H1 (cell line): Measurements from ENCODE around the gene HMMR. TPM values are rescaled to one million over a fixed set of nuclear protein-coding genes. Genes with fewer than 3 reads are reported as not detected.

Experiments
- CBX8 ChIP-seq: fragments of 300-800, 300-1000 bp; sonication (generic); IDR thresholded peaks from 2 replicates; pipeline ENCODE4 v1.7.1; 2016; ENCODE audit warnings: low read depth, low read length, borderline replicate concordance
- CREB1 ChIP-seq: IDR thresholded peaks from 2 replicates; pipeline ENCODE4 v1.6.1; 2012; ENCODE audit warnings: inconsistent platforms
- CTBP2 ChIP-seq: IDR thresholded peaks from 2 replicates; pipeline ENCODE4 v1.7.0; 2011; ENCODE audit warnings: borderline replicate concordance, mild to moderate bottlenecking, moderate library complexity, mixed read lengths, low read length; ENCODE audit not compliant: insufficient read depth, insufficient read length
- EGR1 ChIP-seq: IDR thresholded peaks from 2 replicates; pipeline ENCODE4 v1.6.1; 2011; ENCODE audit warnings: low read depth, low read length, borderline replicate concordance
- EP300 ChIP-seq, 2 experiments: IDR thresholded peaks; 1 replicate in 1 of 2; 2 replicates in 1 of 2; pipeline ENCODE4 v1.6.1; 2011 to 2012; ENCODE audit warnings: low read depth in 2 of 2, low read length in 2 of 2, mild to moderate bottlenecking in 2 of 2, borderline replicate concordance in 1 of 2, inconsistent platforms in 1 of 2, moderate library complexity in 1 of 2
- FOSL1 ChIP-seq: IDR thresholded peaks from 2 replicates; pipeline ENCODE4 v1.6.1; 2011; ENCODE audit warnings: mild to moderate bottlenecking, low read depth, low read length, moderate library complexity; ENCODE audit not compliant: insufficient read depth
- GABPA ChIP-seq: IDR thresholded peaks from 2 replicates; pipeline ENCODE4 v1.6.1; 2011; ENCODE audit warnings: mild to moderate bottlenecking, low read length, moderate library complexity, borderline replicate concordance; ENCODE audit not compliant: insufficient read depth
- HDAC6 ChIP-seq: IDR thresholded peaks from one replicate; pipeline ENCODE4 v1.7.1; 2012; ENCODE audit warnings: low read depth, mild to moderate bottlenecking, inconsistent platforms, low read length, moderate library complexity
- JUN ChIP-seq: IDR thresholded peaks from 2 replicates; pipeline ENCODE4 v1.6.1; 2011; ENCODE audit warnings: low read depth, mild to moderate bottlenecking, improper control_type of control experiment, low read length
- MAFK ChIP-seq: IDR thresholded peaks from 2 replicates; pipeline ENCODE4 v1.6.1; 2012; ENCODE audit warnings: low read depth, mild to moderate bottlenecking, improper control_type of control experiment, low read length
- POLR2A ChIP-seq, 2 experiments: IDR thresholded peaks; 1 replicate in 1 of 2; 2 replicates in 1 of 2; pipeline ENCODE4 v1.6.1; 2011; ENCODE audit warnings: low read depth in 2 of 2, low read length in 2 of 2, mild to moderate bottlenecking in 2 of 2; ENCODE audit errors: control extremely low read depth in 1 of 2
- POLR2AphosphoS5 ChIP-seq: IDR thresholded peaks from 2 replicates; pipeline ENCODE4 v1.6.1; 2011; ENCODE audit warnings: low read depth, low read length
- POU5F1 ChIP-seq: IDR thresholded peaks from 2 replicates; pipeline ENCODE4 v1.6.1; 2011; ENCODE audit warnings: low read depth, mild to moderate bottlenecking, low read length, moderate library complexity
- RBBP5 ChIP-seq: IDR thresholded peaks from 2 replicates; pipeline ENCODE4 v1.7.1; 2012; ENCODE audit warnings: low read depth, mild to moderate bottlenecking, inconsistent platforms, low read length, moderate library complexity, borderline replicate concordance
- RFX5 ChIP-seq: IDR thresholded peaks from 2 replicates; pipeline ENCODE4 v1.6.1; 2011; ENCODE audit warnings: low read depth, low read length, improper control_type of control experiment, borderline replicate concordance
- RNF2 ChIP-seq: fragments of 200-900, 300-1000 bp; sonication (generic); IDR thresholded peaks from 2 replicates; pipeline ENCODE4 v1.7.1; 2016; ENCODE audit warnings: borderline replicate concordance, low read depth, mild to moderate bottlenecking, antibody characterized with exemption, low read length; ENCODE audit not compliant: poor library complexity, severe bottlenecking; ENCODE audit errors: missing control alignments
- RXRA ChIP-seq: IDR thresholded peaks from 2 replicates; pipeline ENCODE4 v1.6.1; 2011; ENCODE audit warnings: low read depth, mild to moderate bottlenecking, low read length, moderate library complexity; ENCODE audit not compliant: insufficient read depth
- SIN3A ChIP-seq, 2 experiments: IDR thresholded peaks in 1 of 2; conservative IDR thresholded peaks in 1 of 2; 2 replicates each; pipeline ENCODE4 v1.6.1; 2011 to 2012; ENCODE audit warnings: low read length in 2 of 2, improper control_type of control experiment in 1 of 2, low read depth in 1 of 2, mild to moderate bottlenecking in 1 of 2
- SP1 ChIP-seq: IDR thresholded peaks from 2 replicates; pipeline ENCODE4 v1.6.1; 2011; ENCODE audit warnings: low read depth, low read length
- SP4 ChIP-seq: IDR thresholded peaks from 2 replicates; pipeline ENCODE4 v1.6.1; 2012; ENCODE audit warnings: low read length, inconsistent platforms
- SRF ChIP-seq: IDR thresholded peaks from 2 replicates; pipeline ENCODE4 v1.6.1; 2011; ENCODE audit warnings: mild to moderate bottlenecking, low read depth, low read length, moderate library complexity
- TAF7 ChIP-seq: optimal IDR thresholded peaks from 2 replicates; pipeline ENCODE3; 2011; ENCODE audit warnings: low read depth, mild to moderate bottlenecking, inconsistent platforms, low read length, moderate library complexity, borderline replicate concordance
- TCF12 ChIP-seq: IDR thresholded peaks from 2 replicates; pipeline ENCODE4 v1.6.1; 2011; ENCODE audit warnings: low read depth, mild to moderate bottlenecking, low read length
- ZNF274 ChIP-seq: IDR thresholded peaks from 2 replicates; pipeline ENCODE4 v1.7.0; 2012; ENCODE audit warnings: low read length, borderline replicate concordance; ENCODE audit errors: extremely low read depth
- polyA plus RNA-seq, 7 experiments: library from polyadenylated mRNA; depleted of rRNA in 3 of 7; stranded (reverse) in 5 of 7; unstranded in 2 of 7; fragments of >200 nt in 5 of 7; fragments of 200-250 nt in 2 of 7; gene quantifications; 1 replicate in 5 of 7; 2 replicates in 1 of 7; 4 replicates in 1 of 7; pipeline versions ENCODE4 v1.2.1 to v1.2.3, GENCODE V29; 2011 to 2013; ENCODE audit warnings: missing spikeins in 2 of 7, mixed read lengths in 2 of 7
- total RNA-seq: library from RNA; stranded (reverse); fragmentation: NEBNext Ultra II Directional; extraction: Animal tissue kit (Norgen Biotek cat#: 25700); gene quantifications from 2 replicates; pipeline ENCODE4 v1.2.1, GENCODE V29; 2021
- TF ChIP-seq, protein P1 (sequence below): IDR thresholded peaks from 2 replicates; pipeline ENCODE4 v1.6.1; 2012; ENCODE audit warnings: inconsistent platforms

HMMR gene
- total and polyA plus RNA-seq, 2 of the 8 experiments (the other 6 are each of a cell fraction or from before 2014, with no cell fraction given), result 17.5 to 77.3 TPM

DNA sequence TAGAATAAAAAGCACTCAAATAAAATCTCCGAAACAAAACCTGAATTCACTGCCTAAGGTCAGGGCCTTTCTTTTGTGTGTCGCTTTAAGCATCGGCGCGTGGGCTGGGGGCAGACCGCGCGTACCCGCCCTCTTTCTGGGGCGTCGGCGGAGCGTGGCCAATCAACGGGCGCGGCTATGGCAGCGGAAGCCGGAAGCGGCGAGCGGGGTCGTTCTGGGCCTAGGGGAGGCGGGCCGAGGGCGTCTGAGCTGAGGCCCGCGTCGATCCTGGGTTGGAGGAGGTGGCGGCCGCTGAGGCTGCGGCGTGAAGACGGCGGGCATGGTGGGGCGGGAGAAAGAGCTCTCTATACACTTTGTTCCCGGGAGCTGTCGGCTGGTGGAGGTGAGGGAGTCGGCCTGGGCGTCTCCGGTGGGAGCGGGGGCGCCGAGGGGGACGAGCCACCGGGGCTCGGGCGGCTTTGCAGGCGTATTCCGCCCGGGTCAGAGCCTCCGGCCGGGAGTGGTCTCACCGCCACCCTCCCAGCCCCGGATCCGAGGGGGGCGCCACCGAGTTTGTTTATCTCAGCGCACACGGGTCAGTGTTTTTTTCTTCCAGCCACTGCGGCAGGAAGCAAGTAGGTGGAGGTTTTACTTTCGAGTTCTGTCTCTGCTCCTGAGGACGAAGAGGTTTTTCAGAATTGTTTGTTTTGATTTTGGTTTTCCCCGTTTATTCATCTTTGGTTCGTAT lies 45.1 kb downstream of the HMMR start, which contains the start of gene MAT2B (continued):
- TF ChIP-seq SP4 (no peak), SP1 (peak; percentile 30), GABPA (no peak), ZNF274 (no peak), POLR2AphosphoS5 (peak; percentile 98), CTBP2 (no peak), SRF (no peak), MAFK (no peak), RFX5 (no peak), EGR1 (no peak), TCF12 (no peak), FOSL1 (no peak), JUN (no peak), POLR2A (IDR thresholded peaks at IDR 0.05; ENCODE audit: control extremely low read depth in 1 of 2, low read depth in 2 of 2, low read length in 2 of 2) (peak; percentile 83 to 89), POU5F1 (no peak), TAF7 (peak; percentile 85), RXRA (no peak), CBX8 (no peak), CREB1 (peak; percentile 63), HDAC6 (no peak), RNF2 (no peak), EP300 (IDR thresholded peaks at IDR 0.05; ENCODE audit: borderline replicate concordance in 1 of 2, low read depth in 2 of 2, low read length in 2 of 2) (no peak), SIN3A (conservative IDR thresholded peaks at IDR 0.05 in 1 of 2, IDR thresholded peaks at IDR 0.05 in 1 of 2; ENCODE audit: low read depth in 1 of 2, low read length in 2 of 2) (peak; percentile 10 to 74; a peak in 3 of 4 replicates), RBBP5 (peak; percentile 86)
- TF ChIP-seq, protein P1, sequence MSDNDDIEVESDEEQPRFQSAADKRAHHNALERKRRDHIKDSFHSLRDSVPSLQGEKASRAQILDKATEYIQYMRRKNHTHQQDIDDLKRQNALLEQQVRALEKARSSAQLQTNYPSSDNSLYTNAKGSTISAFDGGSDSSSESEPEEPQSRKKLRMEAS, result peak; percentile 87; the same call in 1 of the 2 replicates
